ENCODE data around the gene SMARCD1. TPM values are rescaled to one million over a fixed set of nuclear protein-coding genes. Genes with fewer than 3 reads are reported as not detected.

Gene SMARCD1
- total and polyA plus RNA-seq, 9 of the 15 experiments (the other 6 are each of a cell fraction or from before 2014, with no cell fraction given), result 0.86 to 91.7 (median 48.0) TPM

DNA sequence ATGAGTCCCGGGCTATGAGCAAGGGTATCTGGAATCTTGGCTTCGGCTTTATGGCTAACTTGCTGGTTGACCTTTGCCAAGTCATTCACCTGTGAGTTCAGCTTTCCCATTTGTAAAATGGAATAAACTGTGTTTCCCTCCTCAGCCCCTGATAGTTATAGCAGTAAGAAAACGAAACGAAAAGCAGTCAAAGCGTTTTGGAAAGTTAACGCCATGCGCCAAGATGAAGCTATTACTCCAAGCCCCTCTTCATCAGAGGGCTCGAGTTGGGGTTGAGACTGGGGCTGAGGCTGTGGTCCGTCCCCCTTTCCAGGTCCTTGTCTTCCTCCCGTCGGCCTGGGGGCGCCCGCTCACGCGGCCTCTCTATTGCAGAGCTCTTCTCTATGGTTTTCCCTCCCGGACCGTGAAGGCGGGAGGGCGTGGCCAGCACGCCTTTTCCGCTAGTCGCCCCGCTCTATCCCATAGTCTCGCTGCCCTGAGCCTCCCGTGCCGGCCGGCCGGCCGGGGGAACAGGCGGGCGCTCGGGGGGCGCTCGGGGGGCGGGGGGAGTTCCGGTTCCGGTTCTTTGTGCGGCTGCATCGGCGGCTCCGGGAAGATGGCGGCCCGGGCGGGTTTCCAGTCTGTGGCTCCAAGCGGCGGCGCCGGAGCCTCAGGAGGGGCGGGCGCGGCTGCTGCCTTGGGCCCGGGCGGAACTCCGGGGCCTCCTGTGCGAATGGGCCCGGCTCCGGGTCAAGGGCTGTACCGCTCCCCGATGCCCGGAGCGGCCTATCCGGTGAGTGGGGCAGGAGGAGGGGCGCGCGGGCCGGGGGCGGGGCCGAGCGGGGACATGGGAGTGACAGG is at the start of gene SMARCD1 (continued):
- TF ChIP-seq ZBTB11 (CRISPR knock-in tag; IDR thresholded peaks at IDR 0.05) (peak in 2 of 3 experiments; percentile 51 to 92; a peak in 3 of 6 replicates), FOXJ2 (tag; IDR thresholded peaks at IDR 0.05) (0 out of 2 replicates have a peak, but pooled peaks have one; percentile 47), ZBTB2 (IDR thresholded peaks at IDR 0.05) (peak; percentile 37; the same call in 1 of the 2 replicates), CAMTA2 (CRISPR knock-in tag; conservative IDR thresholded peaks at IDR 0.05) (no peak), PML (IDR thresholded peaks at IDR 0.05; ENCODE audit: low read length) (peak; percentile 26; the same call in 1 of the 2 replicates), MTA1 (IDR thresholded peaks at IDR 0.05; ENCODE audit: borderline replicate concordance) (0 out of 2 replicates have a peak, but pooled peaks have one; percentile 38), HNRNPLL (IDR thresholded peaks at IDR 0.05; ENCODE audit: low read depth, low read length, poor library complexity, severe bottlenecking) (peak; percentile 63), ZNF23 (CRISPR knock-in tag; IDR thresholded peaks at IDR 0.05) (no peak), ETV5 (CRISPR knock-in tag; IDR thresholded peaks at IDR 0.05; ENCODE audit: low read depth) (peak; percentile 51; the same call in 1 of the 2 replicates), LCOR (CRISPR knock-in tag; IDR thresholded peaks at IDR 0.05) (peak; percentile 38; the same call in 1 of the 2 replicates), NFE2L1 (tag; IDR thresholded peaks at IDR 0.05; ENCODE audit: borderline replicate concordance, low read depth) (no peak), EP400 (IDR thresholded peaks at IDR 0.05) (peak; percentile 74)
- TF ChIP-seq, protein P1, sequence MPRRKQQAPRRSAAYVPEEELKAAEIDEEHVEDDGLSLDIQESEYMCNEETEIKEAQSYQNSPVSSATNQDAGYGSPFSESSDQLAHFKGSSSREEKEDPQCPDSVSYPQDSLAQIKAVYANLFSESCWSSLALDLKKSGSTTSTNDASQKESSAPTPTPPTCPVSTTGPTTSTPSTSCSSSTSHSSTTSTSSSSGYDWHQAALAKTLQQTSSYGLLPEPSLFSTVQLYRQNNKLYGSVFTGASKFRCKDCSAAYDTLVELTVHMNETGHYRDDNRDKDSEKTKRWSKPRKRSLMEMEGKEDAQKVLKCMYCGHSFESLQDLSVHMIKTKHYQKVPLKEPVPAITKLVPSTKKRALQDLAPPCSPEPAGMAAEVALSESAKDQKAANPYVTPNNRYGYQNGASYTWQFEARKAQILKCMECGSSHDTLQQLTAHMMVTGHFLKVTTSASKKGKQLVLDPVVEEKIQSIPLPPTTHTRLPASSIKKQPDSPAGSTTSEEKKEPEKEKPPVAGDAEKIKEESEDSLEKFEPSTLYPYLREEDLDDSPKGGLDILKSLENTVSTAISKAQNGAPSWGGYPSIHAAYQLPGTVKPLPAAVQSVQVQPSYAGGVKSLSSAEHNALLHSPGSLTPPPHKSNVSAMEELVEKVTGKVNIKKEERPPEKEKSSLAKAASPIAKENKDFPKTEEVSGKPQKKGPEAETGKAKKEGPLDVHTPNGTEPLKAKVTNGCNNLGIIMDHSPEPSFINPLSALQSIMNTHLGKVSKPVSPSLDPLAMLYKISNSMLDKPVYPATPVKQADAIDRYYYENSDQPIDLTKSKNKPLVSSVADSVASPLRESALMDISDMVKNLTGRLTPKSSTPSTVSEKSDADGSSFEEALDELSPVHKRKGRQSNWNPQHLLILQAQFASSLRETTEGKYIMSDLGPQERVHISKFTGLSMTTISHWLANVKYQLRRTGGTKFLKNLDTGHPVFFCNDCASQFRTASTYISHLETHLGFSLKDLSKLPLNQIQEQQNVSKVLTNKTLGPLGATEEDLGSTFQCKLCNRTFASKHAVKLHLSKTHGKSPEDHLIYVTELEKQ (CRISPR knock-in tag; IDR thresholded peaks at IDR 0.05), result no peak

Measured in K562 (cell line).